ENCODE results near the gene NR5A2.

DNA sequence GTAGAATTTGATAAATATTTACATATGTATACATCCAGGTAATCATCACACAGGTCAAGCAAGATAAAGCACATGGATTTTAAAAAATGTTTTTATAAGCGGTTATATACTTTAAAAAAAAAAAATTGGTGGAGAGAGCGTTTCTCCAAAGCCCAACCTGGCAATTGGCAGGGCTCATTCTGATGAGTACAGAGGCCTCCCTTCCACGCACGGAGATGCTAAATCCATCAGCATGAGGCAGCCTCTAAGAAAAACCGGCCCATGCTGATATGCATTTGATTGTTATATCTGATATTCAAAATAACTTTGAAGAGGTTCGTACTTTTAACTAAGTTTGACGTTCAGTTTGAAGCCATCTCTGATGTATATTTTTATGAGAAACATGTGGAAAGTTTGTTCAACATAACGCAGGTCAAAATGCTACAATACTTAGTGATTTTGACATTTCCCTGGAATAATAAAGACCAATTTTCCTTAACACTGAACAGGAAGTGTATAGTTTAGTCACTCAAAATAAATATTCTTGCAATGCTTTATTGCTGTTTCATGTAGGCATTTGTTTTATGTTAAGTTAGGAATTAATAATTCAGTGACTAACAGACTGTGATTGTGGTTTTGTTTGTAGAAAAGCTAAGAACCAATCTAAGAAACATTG lies 151.7 kb downstream of the NR5A2 start:
- TF ChIP-seq YY1 (tag by site-specific recombination; IDR thresholded peaks at IDR 0.05) (no peak), ZNF404 (tag by site-specific recombination; IDR thresholded peaks at IDR 0.05) (no peak)
- TF ChIP-seq, protein P1, sequence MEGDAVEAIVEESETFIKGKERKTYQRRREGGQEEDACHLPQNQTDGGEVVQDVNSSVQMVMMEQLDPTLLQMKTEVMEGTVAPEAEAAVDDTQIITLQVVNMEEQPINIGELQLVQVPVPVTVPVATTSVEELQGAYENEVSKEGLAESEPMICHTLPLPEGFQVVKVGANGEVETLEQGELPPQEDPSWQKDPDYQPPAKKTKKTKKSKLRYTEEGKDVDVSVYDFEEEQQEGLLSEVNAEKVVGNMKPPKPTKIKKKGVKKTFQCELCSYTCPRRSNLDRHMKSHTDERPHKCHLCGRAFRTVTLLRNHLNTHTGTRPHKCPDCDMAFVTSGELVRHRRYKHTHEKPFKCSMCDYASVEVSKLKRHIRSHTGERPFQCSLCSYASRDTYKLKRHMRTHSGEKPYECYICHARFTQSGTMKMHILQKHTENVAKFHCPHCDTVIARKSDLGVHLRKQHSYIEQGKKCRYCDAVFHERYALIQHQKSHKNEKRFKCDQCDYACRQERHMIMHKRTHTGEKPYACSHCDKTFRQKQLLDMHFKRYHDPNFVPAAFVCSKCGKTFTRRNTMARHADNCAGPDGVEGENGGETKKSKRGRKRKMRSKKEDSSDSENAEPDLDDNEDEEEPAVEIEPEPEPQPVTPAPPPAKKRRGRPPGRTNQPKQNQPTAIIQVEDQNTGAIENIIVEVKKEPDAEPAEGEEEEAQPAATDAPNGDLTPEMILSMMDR (tag by site-specific recombination; IDR thresholded peaks at IDR 0.05) = no peak

Measured in HEK293 (cell line).